Right atrium auricular region (tissue), 2 donors: ENCODE data around the gene PLEKHG3. TPM values are rescaled to one million over a fixed set of nuclear protein-coding genes. Genes with fewer than 3 reads are reported as not detected.
A peak's percentile ranks its signal among the peaks of the same experiment; 100 is the strongest.

Experiments used
- DNase-seq: peaks from one replicate; pipeline ENCODE4 v3.0.0-alpha.2; 2019; ENCODE audit warnings: low spot score
- H3K27ac ChIP-seq, 2 donors: fragments of 200-600 bp; sonication (generic); 1 replicate in 1 of 2; 2 replicates in 1 of 2; pipeline ENCODE4 v1.5.1; 2016 to 2019
- H3K27me3 ChIP-seq, 2 donors: fragments of 200-600 bp; sonication (generic); one replicate each; pipeline versions ENCODE4 v1.5.1 to v1.6.0; 2017 to 2019
- H3K36me3 ChIP-seq: fragments of 200-600 bp; sonication (generic); one replicate; pipeline ENCODE4 v1.5.1; 2016
- H3K4me1 ChIP-seq, 2 donors: fragments of 200-600 bp; sonication (generic); one replicate each; pipeline versions ENCODE4 v1.5.1 to v1.6.0; 2017 to 2019
- H3K4me3 ChIP-seq, 2 donors: fragments of 200-600 bp; sonication (generic); 1 replicate in 1 of 2; 2 replicates in 1 of 2; pipeline ENCODE4 v1.5.1; 2017 to 2019; ENCODE audit warnings: mild to moderate bottlenecking in 1 of 2, moderate library complexity in 1 of 2
- H3K9me3 ChIP-seq, 2 donors: fragments of 200-600 bp; sonication (generic); one replicate each; pipeline ENCODE4 v1.5.1; 2019
- total RNA-seq, 2 donors: library from RNA; depleted of rRNA; stranded (reverse); fragments of >200 nt; gene quantifications; one replicate each; pipeline ENCODE4 v1.1.0, GENCODE V29; 2016
- TF ChIP-seq, protein P1 (sequence below), 2 donors: fragments of 200-600 bp; sonication (generic); IDR thresholded peaks; one replicate each; pipeline ENCODE4 v1.5.1; 2019; ENCODE audit warnings: antibody characterized with exemption in 2 of 2

Gene PLEKHG3
- total RNA-seq, 2 donors from 2014 or later = 26.1 to 28.1 TPM

DNA sequence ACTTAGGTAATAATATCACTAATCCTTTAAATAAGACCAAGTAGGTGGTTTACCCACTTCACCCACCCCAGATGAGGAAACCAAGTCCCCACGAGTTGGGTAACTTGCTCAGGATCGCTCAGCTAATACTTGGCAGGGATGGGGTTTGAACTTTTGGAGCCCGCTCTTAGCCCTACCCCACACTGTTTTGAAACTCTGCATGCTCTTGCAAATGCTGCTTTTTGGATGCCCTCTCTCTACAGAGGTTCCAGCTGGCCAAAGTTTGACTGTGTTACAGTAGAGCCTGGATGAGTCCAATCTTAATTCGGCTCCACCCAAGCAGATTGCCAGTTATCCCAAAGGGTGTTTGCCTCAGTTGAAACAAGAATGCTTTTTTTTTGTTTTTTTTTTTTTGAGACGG, 6.8 kb downstream of the PLEKHG3 start:
- Histone ChIP-seq H3K36me3 (no peaks in the 10 kb centered on the region), H3K4me3 (no peak overlapping the region), H3K27me3 (no peaks in the 10 kb centered on the region), H3K27ac (peak overlapping the region; percentile 67 to 86), H3K9me3 (peaks cover 0 to 6% of the 10 kb centered on the region in 2 donors), H3K4me1 (peaks cover 0 to 72% of the 10 kb centered on the region in 2 donors)
- TF ChIP-seq, protein P1, sequence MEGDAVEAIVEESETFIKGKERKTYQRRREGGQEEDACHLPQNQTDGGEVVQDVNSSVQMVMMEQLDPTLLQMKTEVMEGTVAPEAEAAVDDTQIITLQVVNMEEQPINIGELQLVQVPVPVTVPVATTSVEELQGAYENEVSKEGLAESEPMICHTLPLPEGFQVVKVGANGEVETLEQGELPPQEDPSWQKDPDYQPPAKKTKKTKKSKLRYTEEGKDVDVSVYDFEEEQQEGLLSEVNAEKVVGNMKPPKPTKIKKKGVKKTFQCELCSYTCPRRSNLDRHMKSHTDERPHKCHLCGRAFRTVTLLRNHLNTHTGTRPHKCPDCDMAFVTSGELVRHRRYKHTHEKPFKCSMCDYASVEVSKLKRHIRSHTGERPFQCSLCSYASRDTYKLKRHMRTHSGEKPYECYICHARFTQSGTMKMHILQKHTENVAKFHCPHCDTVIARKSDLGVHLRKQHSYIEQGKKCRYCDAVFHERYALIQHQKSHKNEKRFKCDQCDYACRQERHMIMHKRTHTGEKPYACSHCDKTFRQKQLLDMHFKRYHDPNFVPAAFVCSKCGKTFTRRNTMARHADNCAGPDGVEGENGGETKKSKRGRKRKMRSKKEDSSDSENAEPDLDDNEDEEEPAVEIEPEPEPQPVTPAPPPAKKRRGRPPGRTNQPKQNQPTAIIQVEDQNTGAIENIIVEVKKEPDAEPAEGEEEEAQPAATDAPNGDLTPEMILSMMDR (IDR thresholded peaks at IDR 0.05) = no peak
- DNase-seq = peak; percentile 80

- Histone ChIP-seq H3K4me3 (no peak overlapping the region), H3K27me3 (no peaks in the 10 kb centered on the region), H3K27ac (no peak overlapping the region), H3K4me1 (peaks cover 0 to 70% of the 10 kb centered on the region in 2 donors), H3K36me3 (no peaks in the 10 kb centered on the region), H3K9me3 (peaks cover 0 to 6% of the 10 kb centered on the region in 2 donors)
- no peak for DNase-seq
- TF ChIP-seq, protein P1 (IDR thresholded peaks at IDR 0.05) = no peak
Measured at GRCh38 chr14:64713677-64714076, 9.5 kb downstream of the PLEKHG3 start.

DNA sequence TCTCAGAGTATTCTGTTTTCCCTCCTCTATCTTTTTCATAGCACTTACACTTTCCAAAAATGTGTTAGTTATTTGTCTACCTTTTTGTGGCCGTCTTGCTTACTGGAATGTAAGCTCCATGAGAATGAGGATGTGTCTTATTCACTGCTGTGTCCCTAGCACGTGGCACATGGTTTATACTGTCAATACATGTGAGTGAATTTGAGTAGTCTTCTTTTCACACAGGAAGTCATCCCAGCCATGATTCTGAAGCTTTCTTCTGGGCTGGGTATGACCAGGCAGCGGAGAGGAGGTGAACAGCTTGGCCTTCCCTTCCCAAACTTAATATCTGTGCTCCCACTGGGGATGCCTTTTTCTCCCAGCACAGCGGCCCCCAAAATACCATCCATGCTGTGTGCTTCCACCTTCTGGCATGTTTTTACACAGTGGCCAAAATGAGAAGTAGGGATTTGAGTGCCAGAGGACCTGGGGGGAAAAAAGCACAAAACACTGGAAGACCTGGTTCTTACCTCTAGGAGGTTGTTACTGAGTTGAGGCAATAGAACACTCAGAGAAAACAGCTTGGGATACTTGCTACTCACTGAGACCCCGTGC, 10.3 kb downstream of the PLEKHG3 start:
- Histone ChIP-seq H3K4me3 (no peak overlapping the region), H3K4me1 (peaks cover 0 to 70% of the 10 kb centered on the region in 2 donors), H3K36me3 (no peaks in the 10 kb centered on the region), H3K27ac (peak overlapping the region in 1 of 2 donors; percentile 82), H3K27me3 (no peaks in the 10 kb centered on the region), H3K9me3 (peaks cover 0 to 6% of the 10 kb centered on the region in 2 donors)
- TF ChIP-seq, protein P1 (IDR thresholded peaks at IDR 0.05) = no peak
- DNase-seq = no peak

DNA sequence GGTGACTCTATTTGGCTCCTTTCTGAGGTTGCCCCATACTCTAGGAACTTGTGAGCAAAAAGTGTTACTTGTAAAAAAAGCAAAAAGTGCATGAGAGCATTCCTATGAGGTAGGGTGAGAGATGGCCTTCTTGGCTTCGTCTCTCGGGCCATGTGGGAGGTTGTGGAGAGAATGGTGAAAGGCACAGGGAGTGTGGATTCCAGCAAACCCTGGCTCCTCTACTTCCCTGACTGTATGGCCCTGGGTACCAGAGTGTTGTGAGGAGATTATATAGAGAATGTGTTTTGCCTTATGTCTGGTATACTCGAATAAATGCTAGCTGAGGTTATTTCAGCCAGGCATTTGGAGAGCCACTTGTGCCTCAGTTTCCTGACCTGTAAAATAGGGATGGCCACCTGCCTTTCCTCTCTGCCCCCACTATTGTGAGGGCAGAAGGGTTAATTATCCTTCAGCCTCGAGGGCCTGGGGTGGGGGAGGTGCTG, 11.0 kb downstream of the PLEKHG3 start:
- Histone ChIP-seq H3K4me1 (peaks cover 0 to 70% of the 10 kb centered on the region in 2 donors), H3K9me3 (peaks cover 0 to 6% of the 10 kb centered on the region in 2 donors), H3K27me3 (no peaks in the 10 kb centered on the region), H3K36me3 (no peaks in the 10 kb centered on the region), H3K27ac (peak overlapping the region; percentile 82 to 86), H3K4me3 (peak overlapping the region in 1 of 2 donors; percentile 44)
- no peak for DNase-seq
- TF ChIP-seq, protein P1 (IDR thresholded peaks at IDR 0.05) = no peak

DNA sequence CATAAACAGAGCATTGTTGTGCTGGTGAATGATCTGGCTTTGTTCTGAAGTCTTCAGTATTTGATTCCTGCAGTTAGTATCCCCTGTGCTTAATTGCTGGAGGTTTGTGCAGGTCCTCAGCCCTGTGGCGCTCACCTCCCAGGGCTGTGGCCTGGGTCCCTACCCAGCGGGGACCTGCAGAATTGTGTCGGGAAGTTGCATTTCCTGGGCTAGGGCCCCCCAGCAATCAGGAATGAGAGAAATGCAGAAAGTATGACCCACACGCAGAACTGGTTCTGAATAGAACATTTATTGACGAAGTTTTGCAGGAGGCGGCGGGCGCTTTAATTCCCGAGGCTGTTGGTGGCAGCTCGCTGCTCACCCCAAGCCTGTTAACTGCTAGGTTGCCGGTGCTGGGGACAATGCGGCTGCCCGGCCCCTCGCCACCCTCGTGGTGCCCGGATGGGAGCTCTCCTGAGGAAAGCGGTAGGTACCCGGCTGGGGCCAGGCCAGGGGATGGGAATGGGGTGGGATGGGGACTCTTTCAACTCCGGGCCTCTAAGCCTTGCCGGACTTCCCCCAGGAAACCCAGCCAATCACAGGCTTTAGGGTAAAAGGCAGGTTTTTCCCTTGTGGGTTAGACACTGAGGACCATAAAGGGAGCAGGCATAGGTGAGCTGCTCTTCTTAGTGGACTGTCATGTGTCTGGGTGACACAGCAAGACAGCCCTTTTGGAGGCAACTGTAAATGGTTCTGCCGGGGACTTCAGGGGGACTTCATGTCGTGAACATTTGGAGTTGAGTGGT, 11.6 kb downstream of the PLEKHG3 start:
- H3K36me3 ChIP-seq = no peaks in the 10 kb centered on the region
- no peaks in the 10 kb centered on the region for H3K27me3 ChIP-seq
- peaks cover 0 to 69% of the 10 kb centered on the region in 2 donors for H3K4me1 ChIP-seq
- DNase-seq = no peak
- H3K4me3 ChIP-seq = peak overlapping the region; percentile 27 to 44
- peak overlapping the region; percentile 82 to 86 for H3K27ac ChIP-seq
- TF ChIP-seq, protein P1 (IDR thresholded peaks at IDR 0.05) = no peak
- H3K9me3 ChIP-seq = peaks cover 0 to 6% of the 10 kb centered on the region in 2 donors
